ENCODE results near the gene CCDC136.

- TF ChIP-seq CTCF (IDR thresholded peaks at IDR 0.05 in 8 of 11, conservative IDR thresholded peaks at IDR 0.05 in 3 of 11), result no peak
- no peak for TF ChIP-seq POLR2A (IDR thresholded peaks at IDR 0.05)
These were observed 45.1 kb downstream of the CCDC136 start for GRCh38 chr7:128836729-128837348.
